Fibroblast of skin of right quadriceps (primary cell): ENCODE data around the gene APBB2.

Source experiments
- DNase-seq: peaks from one replicate; pipeline ENCODE4 v3.0.0-alpha.2; 2013

Gene APBB2

GRCh38 chr4:40789771-40790170 is 424.6 kb downstream of the APBB2 start:
- DNase-seq: no peak

DNA sequence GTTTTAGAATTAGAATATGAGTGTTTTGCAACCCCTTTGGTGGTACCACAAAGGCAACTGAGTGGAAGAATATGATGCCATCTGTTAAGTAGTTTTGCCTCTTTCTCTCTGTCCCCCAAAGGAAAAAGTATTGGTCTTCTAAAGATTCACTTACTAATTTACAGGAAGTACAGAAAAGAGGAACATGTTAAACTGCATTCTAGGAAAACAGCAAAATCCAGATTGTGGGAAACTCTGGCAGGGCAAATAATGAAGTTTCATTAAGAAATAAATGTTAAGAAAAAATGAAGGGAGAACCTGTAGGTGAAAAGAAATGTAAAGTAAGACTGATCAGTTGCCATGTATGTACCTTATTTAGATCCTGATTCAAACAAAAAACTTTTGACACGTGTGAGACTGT is 425.3 kb downstream of the APBB2 start:
- no peak for DNase-seq

- DNase-seq: no peak
Observed at GRCh38 chr4:40788331-40788730, 426.0 kb downstream of the APBB2 start.

- no peak for DNase-seq
Observed at GRCh38 chr4:40785727-40786126, 428.6 kb downstream of the APBB2 start.

DNA sequence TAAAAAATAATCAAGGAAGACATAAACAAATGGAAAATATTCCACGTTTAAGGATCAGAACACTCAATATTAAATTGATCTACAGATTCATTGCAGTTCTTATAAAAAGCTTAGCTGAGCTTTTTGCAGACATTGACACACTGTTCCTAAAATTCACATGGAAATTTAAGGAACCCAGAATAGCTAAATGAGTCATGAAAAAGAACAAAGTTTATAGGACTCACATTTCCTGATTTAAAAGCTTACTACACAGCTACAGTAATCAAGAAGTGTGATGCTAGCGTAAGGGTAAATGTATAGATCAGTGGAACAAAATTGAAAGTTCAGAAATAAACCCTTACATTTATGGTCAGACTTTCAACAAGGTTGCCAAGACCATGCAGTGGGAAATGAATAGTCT is 431.5 kb downstream of the APBB2 start:
- no peak for DNase-seq

DNA sequence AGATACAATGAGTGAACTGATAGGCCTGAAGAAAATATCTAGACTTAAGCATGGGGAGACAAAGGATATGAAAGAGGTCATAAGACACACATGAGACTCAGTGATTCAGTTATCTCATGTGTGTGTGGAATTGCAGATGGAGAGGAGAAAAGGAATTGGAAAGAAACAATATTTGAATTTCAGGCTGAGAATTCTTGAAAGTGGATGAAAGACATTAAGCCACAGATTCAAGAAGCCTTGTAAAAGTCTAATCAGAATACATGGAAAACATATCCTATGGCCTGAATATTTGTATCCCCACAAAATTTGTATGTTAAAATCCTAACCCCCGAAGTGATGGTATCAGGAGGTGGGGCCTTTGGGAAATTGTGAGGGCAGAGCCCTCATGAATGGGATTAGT is 436.3 kb downstream of the APBB2 start:
- DNase-seq: no peak

GRCh38 chr4:40769266-40769665 is 445.1 kb downstream of the APBB2 start:
- peak; percentile 11 for DNase-seq

- peak; percentile 89 for DNase-seq
Observed at GRCh38 chr4:40763228-40763716, 451.1 kb downstream of the APBB2 start.
